Measurements from ENCODE around the gene ABCA2.

ABCA2 gene

DNA sequence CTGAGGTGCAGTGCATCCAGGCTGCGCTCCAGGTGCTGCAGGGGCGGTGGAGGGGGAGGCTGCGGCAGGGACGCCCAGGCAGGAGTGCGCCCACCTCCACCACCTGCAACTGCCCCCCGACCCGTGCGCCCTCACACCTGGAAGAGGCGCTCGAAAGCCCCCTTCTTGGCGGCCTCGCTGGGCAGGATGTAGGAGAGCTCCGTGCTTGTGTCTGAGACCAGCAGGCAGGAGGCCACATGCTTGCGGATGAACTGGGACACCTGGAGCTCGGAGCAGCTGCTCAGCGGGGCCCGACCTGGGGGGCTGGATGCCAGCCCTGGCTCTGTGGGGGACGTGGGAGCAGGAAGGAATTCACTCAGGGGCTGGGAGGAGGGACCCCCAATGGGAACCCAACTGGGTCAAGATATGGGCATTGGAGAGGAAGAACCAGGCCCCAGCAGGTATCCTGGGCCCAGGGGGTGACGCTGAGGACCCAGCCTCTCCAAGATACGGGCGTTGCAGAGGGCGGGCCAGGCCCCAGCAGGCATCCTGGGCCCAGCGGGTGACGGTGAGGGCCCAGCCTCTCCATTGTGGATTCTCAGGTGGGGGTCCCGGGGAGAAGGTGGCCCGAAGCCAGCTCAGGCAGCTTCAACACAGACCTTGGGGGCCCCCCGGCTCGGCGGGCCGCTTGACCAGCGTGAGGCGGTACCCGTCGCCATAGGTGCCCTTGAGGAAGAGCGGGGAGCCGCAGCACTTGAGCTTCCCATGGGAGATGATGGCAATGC is 13.1 kb downstream of the ABCA2 start:
- Histone ChIP-seq H3K9me3 (ENCODE audit: control insufficient read depth, low read length) (no peaks in the 10 kb centered on the region), H3K9ac (no peak overlapping the region), H3K4me1 (no peaks in the 10 kb centered on the region), H3K36me3 (ENCODE audit: control insufficient read depth, insufficient read depth, low read length) (no peaks in the 10 kb centered on the region), H3K4me2 (ENCODE audit: low read length) (no peak overlapping the region), H3K27me3 (ENCODE audit: control insufficient read depth, insufficient read depth, low read length) (no peaks in the 10 kb centered on the region), H3K4me3 (ENCODE audit: low read depth, low read length) (no peak overlapping the region), H3K79me2 (no peaks in the 10 kb centered on the region), H2AFZ (no peak overlapping the region), H3K27ac (no peak overlapping the region)
- TF ChIP-seq, protein P1, sequence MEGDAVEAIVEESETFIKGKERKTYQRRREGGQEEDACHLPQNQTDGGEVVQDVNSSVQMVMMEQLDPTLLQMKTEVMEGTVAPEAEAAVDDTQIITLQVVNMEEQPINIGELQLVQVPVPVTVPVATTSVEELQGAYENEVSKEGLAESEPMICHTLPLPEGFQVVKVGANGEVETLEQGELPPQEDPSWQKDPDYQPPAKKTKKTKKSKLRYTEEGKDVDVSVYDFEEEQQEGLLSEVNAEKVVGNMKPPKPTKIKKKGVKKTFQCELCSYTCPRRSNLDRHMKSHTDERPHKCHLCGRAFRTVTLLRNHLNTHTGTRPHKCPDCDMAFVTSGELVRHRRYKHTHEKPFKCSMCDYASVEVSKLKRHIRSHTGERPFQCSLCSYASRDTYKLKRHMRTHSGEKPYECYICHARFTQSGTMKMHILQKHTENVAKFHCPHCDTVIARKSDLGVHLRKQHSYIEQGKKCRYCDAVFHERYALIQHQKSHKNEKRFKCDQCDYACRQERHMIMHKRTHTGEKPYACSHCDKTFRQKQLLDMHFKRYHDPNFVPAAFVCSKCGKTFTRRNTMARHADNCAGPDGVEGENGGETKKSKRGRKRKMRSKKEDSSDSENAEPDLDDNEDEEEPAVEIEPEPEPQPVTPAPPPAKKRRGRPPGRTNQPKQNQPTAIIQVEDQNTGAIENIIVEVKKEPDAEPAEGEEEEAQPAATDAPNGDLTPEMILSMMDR (IDR thresholded peaks at IDR 0.05): no peak

DNA sequence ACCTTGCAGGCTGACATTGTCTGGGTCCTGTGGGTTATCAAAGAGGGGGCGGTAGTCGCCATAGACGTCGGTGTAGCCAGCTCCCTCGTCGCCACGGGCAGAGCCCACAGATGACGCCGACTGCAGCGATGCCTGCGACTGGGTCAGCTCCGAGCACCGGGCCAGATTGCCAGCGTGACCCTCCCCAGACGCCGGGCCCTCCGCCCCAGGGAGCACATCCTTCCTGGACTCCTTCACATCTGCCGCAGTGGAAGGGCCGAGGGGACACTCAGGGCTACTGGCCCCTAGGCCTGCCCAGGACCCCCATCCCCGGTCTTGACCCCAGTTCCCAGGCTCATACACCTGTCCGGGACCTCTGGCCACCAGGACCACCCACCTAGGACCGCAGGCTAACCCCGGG is 13.9 kb downstream of the ABCA2 start:
- Histone ChIP-seq H3K27ac (no peak overlapping the region), H3K4me3 (ENCODE audit: low read depth, low read length) (no peak overlapping the region), H3K36me3 (ENCODE audit: control insufficient read depth, insufficient read depth, low read length) (no peaks in the 10 kb centered on the region), H3K27me3 (ENCODE audit: control insufficient read depth, insufficient read depth, low read length) (no peaks in the 10 kb centered on the region), H2AFZ (no peak overlapping the region), H3K79me2 (no peaks in the 10 kb centered on the region), H3K4me1 (no peaks in the 10 kb centered on the region), H3K9me3 (ENCODE audit: control insufficient read depth, low read length) (no peaks in the 10 kb centered on the region), H3K4me2 (ENCODE audit: low read length) (no peak overlapping the region), H3K9ac (no peak overlapping the region)
- TF ChIP-seq, protein P1 (IDR thresholded peaks at IDR 0.05): no peak

DNA sequence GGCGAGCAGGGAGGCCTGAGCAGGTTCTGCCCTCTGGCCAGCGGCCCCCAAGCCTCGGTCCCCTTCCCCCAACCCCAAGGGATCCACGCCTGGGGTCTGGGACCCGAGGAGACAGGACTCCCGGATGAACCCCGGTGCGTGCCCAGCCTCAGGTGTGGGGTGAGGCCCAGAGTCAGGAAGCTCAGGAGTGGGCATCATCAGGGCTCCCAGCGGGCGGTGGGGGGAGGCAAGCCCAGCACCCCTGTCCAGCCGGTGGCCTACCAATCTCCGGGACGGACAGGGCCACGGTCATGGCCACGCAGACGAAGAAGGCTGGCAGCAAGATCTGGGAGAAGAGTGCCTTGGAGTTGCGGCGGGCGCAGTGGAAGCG is 14.5 kb downstream of the ABCA2 start:
- Histone ChIP-seq H3K4me1 (no peaks in the 10 kb centered on the region), H3K4me3 (ENCODE audit: low read depth, low read length) (no peak overlapping the region), H3K79me2 (no peaks in the 10 kb centered on the region), H3K9me3 (ENCODE audit: control insufficient read depth, low read length) (no peaks in the 10 kb centered on the region), H3K27me3 (ENCODE audit: control insufficient read depth, insufficient read depth, low read length) (no peaks in the 10 kb centered on the region), H3K27ac (no peak overlapping the region), H3K4me2 (ENCODE audit: low read length) (no peak overlapping the region), H3K9ac (no peak overlapping the region), H2AFZ (no peak overlapping the region), H3K36me3 (ENCODE audit: control insufficient read depth, insufficient read depth, low read length) (no peaks in the 10 kb centered on the region)
- TF ChIP-seq, protein P1 (IDR thresholded peaks at IDR 0.05): no peak

DNA sequence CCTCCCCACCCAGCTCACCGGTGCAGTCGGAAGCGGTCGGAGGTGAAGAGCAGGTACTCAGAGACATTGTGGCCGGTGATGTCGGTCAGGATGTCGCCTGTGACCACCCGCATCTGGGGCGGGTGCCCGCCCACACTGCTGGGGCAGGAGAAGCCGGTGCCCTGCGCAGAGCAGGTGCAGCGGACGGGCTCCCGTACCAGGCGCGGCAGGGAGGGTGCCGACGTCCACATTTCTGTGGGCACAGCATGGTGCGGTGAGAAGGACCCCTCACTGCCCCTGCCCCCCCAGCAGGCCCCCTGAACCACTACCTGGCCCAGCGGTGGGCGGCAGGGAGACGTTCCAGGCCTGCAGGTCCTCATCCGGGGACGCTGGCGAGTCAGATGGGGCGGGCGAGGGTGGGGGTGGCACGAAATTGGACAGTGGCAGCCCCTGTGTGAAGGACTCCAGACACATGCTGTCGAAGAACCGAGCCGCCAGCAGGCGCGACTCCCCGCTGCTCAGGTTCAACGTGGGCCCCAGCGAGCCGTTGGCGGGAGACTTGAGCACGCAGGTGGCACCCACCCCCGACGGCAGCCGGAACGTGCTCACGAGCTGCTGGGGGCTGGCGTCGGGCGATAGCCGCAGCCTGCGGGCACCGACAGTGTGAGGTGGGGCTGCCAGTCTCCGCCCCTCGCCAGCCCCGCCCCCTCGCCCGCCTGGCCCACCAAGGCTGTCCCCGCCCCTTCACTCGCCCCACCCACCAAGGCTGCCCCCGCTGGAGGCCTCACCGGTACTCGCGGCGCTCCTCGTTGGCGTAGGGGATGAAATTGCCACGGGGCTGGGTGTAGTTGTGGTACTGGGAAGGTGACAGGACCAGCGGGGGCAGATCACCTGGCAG is 15.1 kb downstream of the ABCA2 start:
- Histone ChIP-seq H3K9me3 (ENCODE audit: control insufficient read depth, low read length) (no peaks in the 10 kb centered on the region), H3K27ac (no peak overlapping the region), H3K4me1 (no peaks in the 10 kb centered on the region), H2AFZ (no peak overlapping the region), H3K9ac (no peak overlapping the region), H3K4me2 (ENCODE audit: low read length) (no peak overlapping the region), H3K79me2 (no peaks in the 10 kb centered on the region), H3K27me3 (ENCODE audit: control insufficient read depth, insufficient read depth, low read length) (no peaks in the 10 kb centered on the region), H3K36me3 (ENCODE audit: control insufficient read depth, insufficient read depth, low read length) (no peaks in the 10 kb centered on the region), H3K4me3 (ENCODE audit: low read depth, low read length) (no peak overlapping the region)
- TF ChIP-seq, protein P1 (IDR thresholded peaks at IDR 0.05): no peak

All from parathyroid adenoma (tissue), 2 donors.